Measurements from ENCODE around the gene SLC13A3.

Gene SLC13A3

GRCh38 chr20:46602429-46602828 lies 48.8 kb downstream of the SLC13A3 start:
- no peak for DNase-seq

DNA sequence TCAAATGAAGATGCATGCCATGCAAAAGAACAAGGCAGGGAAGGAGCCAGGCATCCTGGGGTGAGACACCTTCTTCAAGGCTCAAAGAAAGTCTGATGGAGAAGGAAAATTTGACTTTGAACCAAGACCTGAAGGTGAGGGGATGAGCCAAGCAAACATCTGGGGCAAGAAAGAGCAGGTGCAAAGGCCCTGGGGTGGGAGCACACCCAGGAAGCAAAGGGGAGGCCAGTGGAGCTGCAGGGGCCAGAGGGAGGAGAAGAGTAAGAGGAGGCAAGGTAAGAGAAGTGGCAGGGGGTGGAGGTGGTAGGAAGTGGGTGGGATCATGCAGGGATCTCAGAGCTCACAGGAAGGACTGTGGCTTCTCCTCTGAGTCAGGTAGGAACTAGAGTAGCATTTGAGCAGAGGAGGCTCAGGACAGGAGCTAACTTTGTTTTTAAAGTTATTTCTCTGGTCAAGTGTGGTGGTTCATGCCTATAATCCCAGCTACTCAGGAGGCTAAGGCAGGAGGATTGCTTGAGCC lies 49.6 kb downstream of the SLC13A3 start:
- DNase-seq, result no peak

DNA sequence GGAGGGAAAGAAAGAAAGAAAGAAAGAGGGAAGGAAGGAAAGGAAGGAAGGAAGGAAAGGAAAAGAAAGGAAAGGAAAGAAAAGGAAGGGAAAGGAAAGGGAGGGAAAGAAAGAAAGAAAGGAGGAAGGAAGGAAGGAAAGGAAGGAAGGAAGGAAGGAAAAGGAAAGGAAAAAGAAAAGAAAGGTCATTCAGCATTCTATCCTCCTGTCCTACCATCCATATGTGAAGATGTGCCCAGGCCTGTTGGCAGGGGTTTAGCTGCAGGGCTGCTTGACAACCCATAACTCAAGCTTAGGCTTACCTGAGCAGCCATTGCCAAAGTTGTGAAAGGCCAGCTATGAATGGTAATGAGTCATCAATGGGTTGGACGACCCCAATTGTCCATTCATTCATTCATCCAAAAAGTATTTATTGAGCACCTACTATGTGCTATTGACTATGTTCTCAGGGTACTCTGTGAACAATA lies 50.9 kb downstream of the SLC13A3 start:
- no peak for DNase-seq

DNA sequence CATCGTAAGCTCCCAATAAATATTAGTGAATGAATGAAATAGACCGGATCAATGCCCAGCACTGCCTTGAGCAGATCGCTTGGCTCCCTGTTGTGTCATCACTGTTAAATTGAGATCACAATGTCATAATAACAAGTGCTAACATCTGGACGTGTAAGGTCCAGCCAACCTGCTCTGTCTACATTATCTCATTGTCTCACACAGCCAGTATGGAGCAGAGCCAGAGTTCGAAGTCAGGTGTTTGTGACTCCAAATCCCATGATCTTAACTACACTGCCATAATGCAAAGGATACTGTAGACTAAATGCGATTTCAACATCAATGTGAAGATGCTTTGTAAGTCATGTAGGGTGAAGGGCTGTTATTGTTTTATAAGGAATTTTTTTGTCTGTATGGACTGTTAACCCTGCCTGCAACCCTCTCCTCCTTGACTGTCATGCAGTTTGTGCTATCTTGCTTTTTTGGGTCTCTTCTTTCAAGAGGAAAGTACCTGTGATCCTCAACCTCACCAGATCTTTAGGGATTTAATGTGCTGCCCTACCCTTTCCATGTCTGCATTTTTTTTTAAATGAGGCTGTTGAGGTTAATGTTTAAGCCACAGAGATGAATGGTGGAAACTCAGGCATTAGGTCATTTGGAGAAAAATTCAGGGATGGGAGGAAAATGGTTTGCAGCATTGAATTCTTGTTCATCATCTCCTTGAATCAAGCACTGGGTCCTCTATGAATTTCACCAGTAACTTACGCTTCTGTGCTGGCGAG lies 51.9 kb downstream of the SLC13A3 start:
- DNase-seq, result no peak

GRCh38 chr20:46595933-46596332 lies 55.3 kb downstream of the SLC13A3 start:
- DNase-seq, result no peak

GRCh38 chr20:46594725-46595124 lies 56.5 kb downstream of the SLC13A3 start:
- DNase-seq, result no peak

GRCh38 chr20:46592580-46593362 lies 58.5 kb downstream of the SLC13A3 start:
- no peak for DNase-seq

GRCh38 chr20:46590443-46590842 lies 60.8 kb downstream of the SLC13A3 start:
- DNase-seq, result no peak

DNA sequence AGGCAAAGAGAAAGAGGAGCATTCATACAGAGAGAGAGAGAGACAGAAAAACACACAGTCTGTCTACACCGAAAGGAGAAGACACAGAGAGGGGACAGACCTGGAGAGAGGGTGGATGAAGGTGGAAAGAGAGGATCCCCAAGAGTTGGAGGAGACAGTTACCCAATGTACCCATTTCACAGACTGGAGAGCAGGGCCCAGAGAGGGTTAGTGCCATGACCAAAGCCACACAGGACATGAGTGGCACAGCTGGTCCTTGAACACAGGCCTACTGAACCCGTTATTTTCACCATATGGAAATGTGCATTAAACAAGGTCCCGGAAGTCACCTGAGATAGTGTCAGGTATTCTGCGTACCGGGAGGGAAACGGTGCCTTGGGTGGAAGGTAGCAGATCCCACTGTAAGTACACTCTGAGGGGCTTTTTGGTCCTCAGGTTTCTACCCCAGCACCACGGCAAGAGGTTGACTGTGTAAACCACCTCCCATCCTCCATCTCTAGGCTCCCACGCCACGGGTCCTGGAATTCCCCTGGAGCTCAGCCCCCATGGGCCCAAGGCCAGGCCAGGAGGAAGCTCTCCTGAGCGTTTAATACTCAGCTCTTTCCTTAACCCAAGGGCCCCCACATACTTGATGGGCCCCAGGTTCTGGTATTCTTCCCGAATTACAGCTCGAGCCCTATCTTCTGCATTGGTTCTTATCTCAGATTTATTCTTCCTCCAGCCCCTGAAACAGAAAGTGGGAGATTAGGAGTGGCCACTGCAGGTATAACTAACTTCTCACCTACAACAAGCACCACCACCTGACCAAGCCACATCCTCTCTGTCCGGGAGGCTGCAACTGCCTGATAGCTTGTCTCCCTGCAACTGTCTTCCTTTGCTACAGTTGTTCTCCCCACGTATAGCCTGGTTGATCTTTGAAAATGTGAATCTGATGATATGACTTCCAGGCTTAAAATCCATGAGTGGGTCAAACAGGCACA lies 62.4 kb downstream of the SLC13A3 start:
- no peak for DNase-seq

- no peak for DNase-seq
Observed at GRCh38 chr20:46587986-46588385, 63.3 kb downstream of the SLC13A3 start.

GRCh38 chr20:46586724-46587123 lies 64.5 kb downstream of the SLC13A3 start:
- no peak for DNase-seq

GRCh38 chr20:46584508-46584907 lies 66.8 kb downstream of the SLC13A3 start:
- DNase-seq, result no peak

DNA sequence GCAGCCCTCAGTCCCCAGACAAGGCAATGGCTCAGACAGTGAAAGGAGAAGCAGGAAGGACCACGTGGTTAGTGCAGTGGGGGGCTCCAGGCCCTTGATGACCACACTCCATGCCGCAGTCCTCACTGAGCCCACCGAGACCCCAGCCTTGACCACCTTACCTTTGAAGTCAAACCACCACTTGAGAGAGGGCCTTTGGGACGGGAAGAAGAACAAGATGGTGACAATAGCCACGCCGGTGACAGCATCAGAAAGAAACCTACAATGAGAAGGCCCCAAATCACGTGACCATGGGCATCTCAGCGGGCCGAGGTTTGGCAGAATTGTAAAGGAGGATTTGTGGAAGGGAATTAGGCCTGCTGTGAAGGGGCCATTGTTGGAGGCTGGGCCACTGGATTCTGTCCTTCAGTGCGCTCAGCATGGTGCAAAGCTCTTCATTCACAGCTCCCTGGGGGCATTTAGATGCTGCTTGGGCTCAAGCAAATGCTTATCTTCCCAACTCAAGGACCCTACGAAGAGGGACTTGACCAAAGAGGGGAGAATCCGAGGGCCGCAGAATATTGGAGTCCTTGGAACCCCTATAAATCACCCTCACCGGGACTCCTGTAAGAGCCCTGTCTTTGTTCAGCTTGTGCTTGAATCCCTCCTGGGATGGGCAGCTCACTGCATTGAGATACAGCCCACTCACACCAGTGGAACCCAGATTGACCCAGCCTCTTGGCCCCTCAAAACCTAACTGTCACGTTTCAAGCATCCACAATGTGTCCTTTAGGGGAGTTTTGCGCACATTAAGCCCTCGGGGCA lies 67.6 kb downstream of the SLC13A3 start:
- no peak for DNase-seq

DNA sequence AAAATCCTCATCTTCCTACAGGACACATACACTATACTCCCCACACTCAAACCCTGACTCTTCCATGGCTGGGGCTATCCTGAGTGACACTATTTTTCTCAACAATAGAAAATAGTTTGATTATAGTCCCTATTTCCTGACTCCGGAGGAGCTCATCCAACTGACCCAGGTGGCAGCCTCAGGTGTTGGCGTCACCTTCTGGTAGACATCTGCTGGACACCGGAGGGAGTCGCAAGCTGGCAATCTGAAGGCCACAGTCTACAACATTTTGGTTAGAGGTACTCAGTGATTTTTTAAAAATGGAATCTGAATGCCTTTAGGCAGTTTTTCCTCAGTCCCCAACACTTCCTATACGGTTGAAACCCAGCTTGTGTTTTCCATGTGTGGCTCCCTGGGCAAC lies 68.6 kb downstream of the SLC13A3 start:
- no peak for DNase-seq

GRCh38 chr20:46581391-46581790 lies 69.9 kb downstream of the SLC13A3 start:
- no peak for DNase-seq

- DNase-seq, result no peak
Observed at GRCh38 chr20:46580613-46581205, 70.5 kb downstream of the SLC13A3 start.

GRCh38 chr20:46578745-46579144 lies 72.5 kb downstream of the SLC13A3 start:
- DNase-seq, result no peak

- DNase-seq, result no peak
Observed at GRCh38 chr20:46576774-46577395, 74.4 kb downstream of the SLC13A3 start.

- DNase-seq, result no peak
Observed at GRCh38 chr20:46575937-46576461, 75.3 kb downstream of the SLC13A3 start.

- no peak for DNase-seq
Observed at GRCh38 chr20:46575394-46575793, 75.9 kb downstream of the SLC13A3 start.
